Vagina (tissue), 2 donors: ENCODE data around the gene PECR. TPM values are rescaled to one million over a fixed set of nuclear protein-coding genes. Genes with fewer than 3 reads are reported as not detected.

Experiments used
- DNase-seq, 2 donors: peaks; one replicate each; pipeline ENCODE4 v3.0.0-alpha.2; 2017; ENCODE audit errors: extremely low spot score in 2 of 2
- H3K27ac ChIP-seq: fragments of 200-600 bp; sonication (generic); one replicate; pipeline ENCODE4 v1.5.1; 2019
- H3K27me3 ChIP-seq: fragments of 200-600 bp; sonication (generic); one replicate; pipeline ENCODE4 v1.5.1; 2019
- H3K36me3 ChIP-seq, 2 donors: fragments of 200-600 bp; sonication (generic); one replicate each; pipeline ENCODE4 v1.5.1; 2017 to 2019
- H3K4me1 ChIP-seq: fragments of 200-600 bp; sonication (generic); one replicate; pipeline ENCODE4 v1.5.1; 2019
- H3K4me3 ChIP-seq, 2 donors: fragments of 200-600 bp; sonication (generic); 1 replicate in 1 of 2; 2 replicates in 1 of 2; pipeline ENCODE4 v1.5.1; 2016 to 2019
- H3K9me3 ChIP-seq: fragments of 200-600 bp; sonication (generic); one replicate; pipeline ENCODE4 v1.5.1; 2019
- POLR2A ChIP-seq, 2 donors: fragments of 450-650 bp; IDR thresholded peaks; one replicate each; pipeline ENCODE4 v1.6.1; 2017; ENCODE audit warnings: antibody characterized with exemption in 2 of 2, mild to moderate bottlenecking in 2 of 2, moderate library complexity in 2 of 2
- POLR2AphosphoS5 ChIP-seq, 2 donors: sonication (generic); formaldehyde crosslinking; IDR thresholded peaks; one replicate each; pipeline ENCODE4 v1.9.0; 2017; ENCODE audit warnings: antibody characterized with exemption in 2 of 2, mild to moderate bottlenecking in 2 of 2, low read depth in 1 of 2; ENCODE audit not compliant: insufficient read depth in 1 of 2
- intact Hi-C: fragments of 100-400 bp; cut with DNase I; formaldehyde crosslinking; loops from one replicate; pipeline ENCODE4 v1.15.1; 2023
- total RNA-seq: library from RNA; depleted of rRNA; stranded (reverse); fragments of >200 nt; gene quantifications from one replicate; pipeline ENCODE4 v1.2.3, GENCODE V29; 2016
- TF ChIP-seq, protein P1 (sequence below), 3 experiments: fragments of 450-650 bp in 2 of 3; fragments of 200-600 bp in 1 of 3; sonication (generic) in 1 of 3; IDR thresholded peaks; one replicate each; pipeline ENCODE4 v1.5.1; 2017 to 2019; ENCODE audit warnings: antibody characterized with exemption in 3 of 3, mild to moderate bottlenecking in 2 of 3, moderate library complexity in 2 of 3

PECR gene
- total RNA-seq, 1 donor from 2014 or later: 13.0 TPM

DNA sequence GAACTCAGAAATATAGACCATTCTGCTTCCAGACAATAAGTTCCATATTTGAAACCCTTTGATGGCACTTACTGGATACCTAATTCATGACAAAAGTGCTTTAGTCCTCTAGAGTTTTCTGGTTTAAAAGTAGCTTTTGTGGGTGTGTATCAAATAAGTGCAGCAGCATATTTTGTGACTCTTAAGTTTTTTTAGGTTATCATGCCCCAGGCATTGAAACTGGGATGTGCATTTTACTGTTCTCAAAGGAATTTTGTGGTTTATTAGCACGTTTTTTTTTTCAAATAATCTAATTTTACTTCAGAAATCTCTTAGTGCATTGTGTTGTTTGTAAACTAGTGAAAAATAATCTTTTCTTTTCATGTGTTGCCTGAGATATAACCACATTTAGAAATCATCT is 29.0 kb upstream of the PECR start:
- Histone ChIP-seq H3K4me3 (peak overlapping the region; percentile 83 to 91), H3K27me3 (no peaks in the 10 kb centered on the region), H3K9me3 (no peaks in the 10 kb centered on the region), H3K4me1 (peaks cover 48% of the 10 kb centered on the region), H3K27ac (peak overlapping the region; percentile 86), H3K36me3 (peaks cover 0 to 20% of the 10 kb centered on the region in 2 donors)
- TF ChIP-seq, protein P1, sequence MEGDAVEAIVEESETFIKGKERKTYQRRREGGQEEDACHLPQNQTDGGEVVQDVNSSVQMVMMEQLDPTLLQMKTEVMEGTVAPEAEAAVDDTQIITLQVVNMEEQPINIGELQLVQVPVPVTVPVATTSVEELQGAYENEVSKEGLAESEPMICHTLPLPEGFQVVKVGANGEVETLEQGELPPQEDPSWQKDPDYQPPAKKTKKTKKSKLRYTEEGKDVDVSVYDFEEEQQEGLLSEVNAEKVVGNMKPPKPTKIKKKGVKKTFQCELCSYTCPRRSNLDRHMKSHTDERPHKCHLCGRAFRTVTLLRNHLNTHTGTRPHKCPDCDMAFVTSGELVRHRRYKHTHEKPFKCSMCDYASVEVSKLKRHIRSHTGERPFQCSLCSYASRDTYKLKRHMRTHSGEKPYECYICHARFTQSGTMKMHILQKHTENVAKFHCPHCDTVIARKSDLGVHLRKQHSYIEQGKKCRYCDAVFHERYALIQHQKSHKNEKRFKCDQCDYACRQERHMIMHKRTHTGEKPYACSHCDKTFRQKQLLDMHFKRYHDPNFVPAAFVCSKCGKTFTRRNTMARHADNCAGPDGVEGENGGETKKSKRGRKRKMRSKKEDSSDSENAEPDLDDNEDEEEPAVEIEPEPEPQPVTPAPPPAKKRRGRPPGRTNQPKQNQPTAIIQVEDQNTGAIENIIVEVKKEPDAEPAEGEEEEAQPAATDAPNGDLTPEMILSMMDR (IDR thresholded peaks at IDR 0.05): no peak
- TF ChIP-seq POLR2A (IDR thresholded peaks at IDR 0.05) (no peak), POLR2AphosphoS5 (IDR thresholded peaks at IDR 0.05; ENCODE audit: insufficient read depth in 1 of 2, low read depth in 1 of 2) (no peak)
- intact Hi-C loops: no loop called here
- no peak for DNase-seq

DNA sequence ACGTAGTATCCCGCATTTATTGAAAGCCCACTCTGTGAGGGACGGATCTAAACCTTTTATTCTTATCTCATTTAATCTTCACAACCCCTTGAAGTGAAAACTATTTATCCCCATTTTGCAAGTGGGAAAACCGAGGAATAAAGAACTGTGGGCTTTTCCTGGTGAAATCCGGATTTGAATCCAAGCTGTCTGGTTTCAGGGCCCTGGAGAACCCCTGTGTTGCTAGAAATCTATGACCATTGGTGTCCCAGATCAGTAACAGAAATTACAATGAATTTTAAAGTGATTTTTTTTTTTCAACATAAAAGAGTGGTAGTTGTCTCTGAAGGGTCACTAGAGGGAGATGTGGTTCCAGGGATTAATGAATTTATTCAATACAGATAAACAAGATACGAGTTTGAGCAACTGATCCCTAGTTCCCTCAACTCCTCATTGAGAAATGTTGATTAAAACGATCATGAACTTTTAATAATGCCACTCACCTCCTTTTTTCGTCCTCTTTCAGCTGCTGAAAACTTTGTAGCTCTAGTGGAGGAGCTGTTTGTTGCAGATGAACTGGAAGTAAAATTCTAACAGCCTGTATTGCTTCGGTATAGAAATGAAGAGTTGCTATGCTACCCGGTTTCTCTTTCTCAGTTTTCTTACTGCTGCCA is 28.5 kb upstream of the PECR start:
- TF ChIP-seq POLR2A (IDR thresholded peaks at IDR 0.05): no peak
- TF ChIP-seq, protein P1 (IDR thresholded peaks at IDR 0.05): peak in 1 of 3 experiments; percentile 26
- no peak for DNase-seq
- H3K4me1 ChIP-seq: peaks cover 43% of the 10 kb centered on the region
- peak overlapping the region; percentile 83 to 91 for H3K4me3 ChIP-seq
- H3K36me3 ChIP-seq: peaks cover 0 to 20% of the 10 kb centered on the region in 2 donors
- intact Hi-C loops: no loop called here
- peak overlapping the region; percentile 86 for H3K27ac ChIP-seq
- H3K9me3 ChIP-seq: no peaks in the 10 kb centered on the region
- no peaks in the 10 kb centered on the region for H3K27me3 ChIP-seq

GRCh38 chr2:216108967-216109921 is 27.6 kb upstream of the PECR start, which contains the start of gene XRCC5:
XRCC5 (plus strand) TSS chr2:216109348; CDS start chr2:216109437, 89 bp downstream.
- intact Hi-C loops: no loop called here
- Histone ChIP-seq H3K4me1 (peaks cover 39% of the 10 kb centered on the region), H3K4me3 (peak within 1 kb of the TSS; percentile 83 to 91), H3K36me3 (peaks cover 0 to 20% of the 10 kb centered on the region in 2 donors), H3K9me3 (no peaks in the 10 kb centered on the region), H3K27me3 (no peaks in the 10 kb centered on the region), H3K27ac (peak within 1 kb of the TSS; percentile 86)
- DNase-seq: peak in 1 of 2 donors; percentile 97
- peak; percentile 92 to 99 for TF ChIP-seq POLR2AphosphoS5 (IDR thresholded peaks at IDR 0.05; ENCODE audit: insufficient read depth in 1 of 2, low read depth in 1 of 2)
- TF ChIP-seq, protein P1 (IDR thresholded peaks at IDR 0.05): no peak
- TF ChIP-seq POLR2A (IDR thresholded peaks at IDR 0.05): peak in 1 of 2 donors; percentile 15

DNA sequence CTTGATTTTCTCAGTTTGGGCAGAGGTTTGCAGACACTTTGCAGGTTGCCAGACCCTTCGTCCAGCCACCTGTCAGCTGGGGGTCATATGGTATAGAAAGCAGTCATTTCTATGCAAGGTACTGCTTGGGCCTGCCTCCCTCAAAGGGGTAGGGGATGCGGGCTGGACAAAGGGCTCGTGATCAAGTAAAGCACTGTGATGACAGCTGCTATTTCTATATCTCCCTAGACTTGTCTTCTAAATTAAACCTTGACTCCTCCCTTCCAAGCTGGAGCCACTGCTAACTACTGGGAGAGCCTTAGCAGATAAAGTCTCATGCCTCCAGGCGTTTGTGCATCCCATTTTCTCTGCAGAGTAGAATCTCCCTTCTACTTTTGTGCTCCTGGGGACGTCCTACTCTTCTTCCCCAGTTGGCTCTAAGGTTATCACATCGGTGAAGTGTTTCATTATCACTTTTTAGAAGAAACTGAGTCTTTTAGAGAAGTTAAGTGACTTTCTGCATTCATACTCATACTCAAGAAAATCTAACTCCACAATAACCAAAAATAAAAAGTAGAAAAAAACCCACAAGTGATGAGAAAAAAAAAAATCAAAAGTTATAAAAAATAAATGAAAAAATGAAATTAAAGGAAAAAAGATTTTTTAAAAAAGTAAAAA is 26.8 kb upstream of the PECR start:
- Histone ChIP-seq H3K9me3 (no peaks in the 10 kb centered on the region), H3K4me3 (peak overlapping the region; percentile 83 to 91), H3K4me1 (peaks cover 36% of the 10 kb centered on the region), H3K27me3 (no peaks in the 10 kb centered on the region), H3K27ac (peak overlapping the region; percentile 37), H3K36me3 (peaks cover 0 to 14% of the 10 kb centered on the region in 2 donors)
- no peak for DNase-seq
- TF ChIP-seq, protein P1 (IDR thresholded peaks at IDR 0.05): no peak
- TF ChIP-seq POLR2A (IDR thresholded peaks at IDR 0.05) (no peak), POLR2AphosphoS5 (IDR thresholded peaks at IDR 0.05; ENCODE audit: insufficient read depth in 1 of 2, low read depth in 1 of 2) (no peak)
- intact Hi-C loops: no loop called here
